Fibroblast of the aortic adventitia (primary cell): ENCODE results near the gene LRRC8E. TPM values are rescaled to one million over a fixed set of nuclear protein-coding genes. Genes with fewer than 3 reads are reported as not detected.

Experiments
- DNase-seq: peaks from one replicate; pipeline ENCODE4 v3.0.0-alpha.2; 2010; ENCODE audit warnings: low read depth
- H3K4me3 ChIP-seq: 2 replicates; pipeline ENCODE4 v1.5.1; 2011; ENCODE audit warnings: low read depth, mild to moderate bottlenecking, control low read depth, low read length, moderate library complexity
- total RNA-seq: library from RNA; depleted of rRNA; stranded (reverse); fragments of >200 nt; gene quantifications from 2 replicates; pipeline ENCODE4 v1.2.3, GENCODE V29; 2012; ENCODE audit warnings: low replicate concordance
- TF ChIP-seq, protein P1 (sequence below): IDR thresholded peaks from 2 replicates; pipeline ENCODE4 v1.5.1; 2011; ENCODE audit warnings: mild to moderate bottlenecking, low read length, control low read depth, inconsistent platforms; ENCODE audit not compliant: insufficient read depth

The LRRC8E gene
- total RNA-seq, 1 donor: 5.2 TPM

GRCh38 chr19:7918615-7919421, 30.5 kb downstream of the LRRC8E start:
- no peak for DNase-seq
- TF ChIP-seq, protein P1, sequence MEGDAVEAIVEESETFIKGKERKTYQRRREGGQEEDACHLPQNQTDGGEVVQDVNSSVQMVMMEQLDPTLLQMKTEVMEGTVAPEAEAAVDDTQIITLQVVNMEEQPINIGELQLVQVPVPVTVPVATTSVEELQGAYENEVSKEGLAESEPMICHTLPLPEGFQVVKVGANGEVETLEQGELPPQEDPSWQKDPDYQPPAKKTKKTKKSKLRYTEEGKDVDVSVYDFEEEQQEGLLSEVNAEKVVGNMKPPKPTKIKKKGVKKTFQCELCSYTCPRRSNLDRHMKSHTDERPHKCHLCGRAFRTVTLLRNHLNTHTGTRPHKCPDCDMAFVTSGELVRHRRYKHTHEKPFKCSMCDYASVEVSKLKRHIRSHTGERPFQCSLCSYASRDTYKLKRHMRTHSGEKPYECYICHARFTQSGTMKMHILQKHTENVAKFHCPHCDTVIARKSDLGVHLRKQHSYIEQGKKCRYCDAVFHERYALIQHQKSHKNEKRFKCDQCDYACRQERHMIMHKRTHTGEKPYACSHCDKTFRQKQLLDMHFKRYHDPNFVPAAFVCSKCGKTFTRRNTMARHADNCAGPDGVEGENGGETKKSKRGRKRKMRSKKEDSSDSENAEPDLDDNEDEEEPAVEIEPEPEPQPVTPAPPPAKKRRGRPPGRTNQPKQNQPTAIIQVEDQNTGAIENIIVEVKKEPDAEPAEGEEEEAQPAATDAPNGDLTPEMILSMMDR: no peak
- no peak overlapping the region for H3K4me3 ChIP-seq

DNA sequence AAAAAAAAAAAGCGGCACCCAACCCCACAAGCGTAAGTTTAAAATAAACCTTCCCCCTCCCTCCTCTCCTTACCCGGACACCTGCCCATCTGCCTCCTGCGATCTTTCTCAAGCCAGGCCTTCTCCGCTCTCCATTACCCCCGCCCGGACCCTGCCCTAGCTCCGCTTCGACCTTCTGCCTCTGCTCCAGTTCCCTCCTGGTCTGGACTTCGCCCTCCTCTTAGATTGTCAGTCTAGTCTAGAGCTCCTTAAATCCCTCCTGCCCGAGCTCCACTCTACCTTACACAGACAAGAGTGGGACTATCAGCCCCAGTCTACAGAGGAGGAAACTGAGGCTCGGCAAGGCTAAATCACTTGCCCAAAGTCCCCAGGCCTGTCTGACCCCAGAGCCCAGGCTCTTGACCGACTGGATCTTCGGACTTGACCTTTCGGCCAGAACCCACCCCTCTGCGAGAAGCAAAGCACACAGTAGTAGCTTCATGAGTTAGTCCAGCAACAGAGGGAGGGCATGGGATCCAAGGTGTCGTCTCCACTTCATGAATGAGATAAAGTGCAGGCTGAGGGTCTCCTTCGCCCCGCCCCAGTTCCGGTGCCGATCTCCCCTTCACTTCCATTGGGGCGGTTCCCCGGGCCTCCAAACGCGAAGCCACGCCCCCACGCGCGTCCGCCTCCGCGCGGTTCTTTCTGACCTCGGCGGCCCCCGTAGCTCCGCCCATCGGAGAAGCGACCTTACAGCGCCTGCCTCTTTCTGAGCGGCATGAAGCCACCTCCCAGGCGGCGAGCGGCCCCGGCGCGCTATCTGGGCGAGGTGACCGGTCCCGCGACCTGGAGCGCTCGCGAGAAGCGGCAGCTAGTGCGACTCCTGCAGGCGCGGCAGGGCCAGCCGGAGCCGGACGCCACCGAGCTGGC, 31.6 kb downstream of the LRRC8E start, which contains the start of gene SNAPC2:
Gene SNAPC2 (plus strand): TSS at position 729 of the 909 bp plus-strand sequence. CDS start 29 bp downstream, at position 758.
- TF ChIP-seq, protein P1: no peak
- DNase-seq: peak; percentile 93
- H3K4me3 ChIP-seq: peak within 1 kb of the TSS; percentile 82

- TF ChIP-seq, protein P1: no peak
- peak overlapping the region; percentile 82 for H3K4me3 ChIP-seq
- peak; percentile 97 for DNase-seq
These were observed 32.4 kb downstream of the LRRC8E start for GRCh38 chr19:7920519-7921301.

GRCh38 chr19:7921302-7921966, 33.1 kb downstream of the LRRC8E start:
- TF ChIP-seq, protein P1: no peak
- peak overlapping the region; percentile 81 for H3K4me3 ChIP-seq
- no peak for DNase-seq

DNA sequence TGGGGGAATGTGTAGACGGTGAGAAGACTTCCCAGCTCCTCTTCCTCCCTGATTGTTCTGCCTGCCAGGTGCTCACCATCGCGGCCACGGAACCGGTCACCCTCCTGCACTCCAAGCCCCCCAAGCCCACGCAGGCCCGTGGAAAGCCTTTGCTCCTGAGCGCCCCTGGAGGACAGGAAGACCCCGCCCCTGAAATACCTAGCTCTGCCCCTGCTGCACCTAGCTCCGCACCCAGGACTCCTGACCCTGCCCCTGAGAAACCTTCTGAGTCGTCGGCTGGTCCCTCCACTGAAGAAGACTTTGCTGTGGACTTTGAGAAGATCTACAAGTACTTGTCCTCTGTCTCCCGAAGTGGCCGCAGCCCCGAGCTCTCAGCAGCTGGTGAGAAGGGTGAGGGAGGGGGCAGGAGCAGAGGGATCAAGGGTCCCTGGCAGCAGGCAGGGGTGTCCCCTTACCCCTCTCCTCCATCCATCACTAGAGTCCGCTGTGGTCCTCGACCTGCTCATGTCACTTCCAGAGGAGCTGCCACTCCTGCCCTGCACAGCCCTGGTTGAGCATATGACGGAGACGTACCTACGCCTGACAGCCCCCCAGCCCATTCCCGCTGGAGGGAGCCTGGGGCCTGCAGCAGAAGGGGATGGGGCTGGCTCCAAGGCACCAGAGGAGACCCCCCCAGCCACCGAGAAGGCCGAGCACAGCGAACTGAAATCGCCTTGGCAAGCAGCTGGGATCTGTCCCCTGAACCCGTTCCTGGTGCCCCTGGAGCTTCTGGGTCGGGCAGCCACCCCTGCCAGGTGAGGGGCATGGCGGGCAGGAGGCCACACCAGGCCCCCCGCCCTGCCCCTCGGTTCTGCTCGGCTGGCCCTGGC, 33.9 kb downstream of the LRRC8E start:
- TF ChIP-seq, protein P1: no peak
- peak overlapping the region; percentile 81 for H3K4me3 ChIP-seq
- DNase-seq: no peak
